ENCODE results near the gene AIRE.
"Not testable (repeated sequence)": the region's sequence is repeated elsewhere in the genome, so short reads cannot be mapped to it uniquely, and the experiment has no call there.

Gene AIRE

GRCh38 chr21:44282370-44282769 is 3.3 kb upstream of the AIRE start:
- no peak for TF ChIP-seq CTCF (IDR thresholded peaks at IDR 0.05; ENCODE audit: control extremely low read depth, extremely low read depth, low read depth, missing control alignments)
- no peak for DNase-seq (ENCODE audit: extremely low spot score)
- ChIA-PET CTCF (no interaction called here), POLR2A (no interaction called here)

- POLR2A ChIA-PET; CTCF ChIA-PET; DNase-seq (ENCODE audit: extremely low spot score): not testable (repeated sequence)
These were observed 2.4 kb upstream of the AIRE start for GRCh38 chr21:44283211-44283785.

GRCh38 chr21:44283948-44284347 is 1.7 kb upstream of the AIRE start:
- POLR2A ChIA-PET = no interaction called here
- no peak for TF ChIP-seq CTCF (IDR thresholded peaks at IDR 0.05; ENCODE audit: control extremely low read depth, extremely low read depth, low read depth, missing control alignments)
- DNase-seq (ENCODE audit: extremely low spot score) = no peak
- CTCF ChIA-PET = no interaction called here

- CTCF ChIA-PET = interaction anchor here (0.9 to 2.3 kb wide), 2 partner anchors 11 to 508 kb away, joined by 3 to 18 read pairs; no protein-coding TSS in a partner anchor
- no peak for TF ChIP-seq CTCF (IDR thresholded peaks at IDR 0.05; ENCODE audit: control extremely low read depth, extremely low read depth, low read depth, missing control alignments)
- POLR2A ChIA-PET = no interaction called here
- DNase-seq (ENCODE audit: extremely low spot score) = no peak
These were observed 525 bp downstream of the AIRE start for GRCh38 chr21:44286086-44286715.

GRCh38 chr21:44286716-44287632 is 1.3 kb downstream of the AIRE start:
- POLR2A ChIA-PET = no interaction called here
- CTCF ChIA-PET = interaction anchor here (0.9 to 2.3 kb wide), 2 partner anchors 10 to 507 kb away, joined by 3 to 18 read pairs; no protein-coding TSS in a partner anchor

GRCh38 chr21:44288251-44289110 is 2.8 kb downstream of the AIRE start:
- DNase-seq (ENCODE audit: extremely low spot score) = no peak
- ChIA-PET CTCF (interaction anchor here (2.3 kb wide), 1 partner anchor 8 kb away, joined by 18 read pairs; no protein-coding TSS in a partner anchor), POLR2A (no interaction called here)
- TF ChIP-seq CTCF (IDR thresholded peaks at IDR 0.05; ENCODE audit: control extremely low read depth, extremely low read depth, low read depth, missing control alignments) = no peak

More at GRCh38 chr21:44286716-44287632, 1.3 kb downstream of the AIRE start:
- DNase-seq (ENCODE audit: extremely low spot score) = no peak
- no peak for TF ChIP-seq CTCF (IDR thresholded peaks at IDR 0.05; ENCODE audit: control extremely low read depth, extremely low read depth, low read depth, missing control alignments)

All from GM10248 (cell line).